Measurements from ENCODE around the gene FKBP4.
A peak's percentile ranks its signal among the peaks of the same experiment; 100 is the strongest.

FKBP4 gene

GRCh38 chr12:2783936-2784600 lies 10.7 kb upstream of the FKBP4 start:
- peak; percentile 79 for DNase-seq

- no peak for DNase-seq
These were observed 9.8 kb upstream of the FKBP4 start for GRCh38 chr12:2785017-2785416.

- no peak for DNase-seq
These were observed 3.7 kb upstream of the FKBP4 start for GRCh38 chr12:2791089-2791488.

- no peak for DNase-seq
These were observed 1.9 kb upstream of the FKBP4 start for GRCh38 chr12:2792671-2793500.

GRCh38 chr12:2793561-2793960 lies 1.2 kb upstream of the FKBP4 start:
- no peak for DNase-seq

GRCh38 chr12:2794191-2794735 lies 507 bp upstream of the FKBP4 start:
- peak; percentile 37 for DNase-seq

GRCh38 chr12:2795291-2796186 lies 769 bp downstream of the FKBP4 start:
- peak; percentile 55 for DNase-seq

- DNase-seq, result no peak
These were observed 1.5 kb downstream of the FKBP4 start for GRCh38 chr12:2796187-2796666.

GRCh38 chr12:2797721-2798418 lies 3.1 kb downstream of the FKBP4 start:
- DNase-seq, result no peak

GRCh38 chr12:2800046-2800570 lies 5.3 kb downstream of the FKBP4 start:
- no peak for DNase-seq

GRCh38 chr12:2801044-2801783 lies 6.4 kb downstream of the FKBP4 start:
- DNase-seq, result no peak

- no peak for DNase-seq
These were observed 9.0 kb downstream of the FKBP4 start for GRCh38 chr12:2803635-2804392.

- DNase-seq, result no peak
These were observed 9.8 kb downstream of the FKBP4 start for GRCh38 chr12:2804393-2805142.

GRCh38 chr12:2805143-2805520 lies 10.4 kb downstream of the FKBP4 start:
- DNase-seq, result no peak

GRCh38 chr12:2806700-2807099 lies 11.9 kb downstream of the FKBP4 start:
- DNase-seq, result no peak

GRCh38 chr12:2811801-2812200 lies 17.0 kb downstream of the FKBP4 start:
- DNase-seq, result no peak

- DNase-seq, result peak; percentile 100
These were observed 17.8 kb downstream of the FKBP4 start, which contains the start of gene ITFG2 for GRCh38 chr12:2812290-2813213. Gene ITFG2, plus strand, starts transcription at chr12:2812668. Its CDS starts 93 bp downstream, at chr12:2812761.
